ENCODE results near the gene CFHR2. TPM values are rescaled to one million over a fixed set of nuclear protein-coding genes. Genes with fewer than 3 reads are reported as not detected.
"Not testable (repeated sequence)": the region's sequence is repeated elsewhere in the genome, so short reads cannot be mapped to it uniquely, and the experiment has no call there.

Gene CFHR2
- total RNA-seq, result not detected
- long read RNA-seq, donor 1, result 0 reads
- long read RNA-seq, donor 2, result 0 reads

DNA sequence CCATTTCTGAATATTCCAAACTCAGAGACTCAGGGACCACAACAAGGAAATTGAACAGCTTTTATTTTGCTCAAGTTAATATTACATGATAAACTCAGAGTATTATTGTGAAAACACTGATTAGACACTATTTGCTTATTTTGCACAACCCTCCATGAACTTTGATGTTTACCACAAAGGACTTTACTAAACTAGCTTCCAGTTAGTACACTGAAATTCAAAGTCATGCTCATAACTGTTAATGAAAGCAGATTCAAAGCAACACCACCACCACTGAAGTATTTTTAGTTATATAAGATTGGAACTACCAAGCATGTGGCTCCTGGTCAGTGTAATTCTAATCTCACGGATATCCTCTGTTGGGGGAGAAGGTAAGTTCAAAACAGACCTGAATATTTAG lies at the start of gene CFHR2:
Gene CFHR2, plus strand, starts transcription at position 171 of the 400 bp plus-strand sequence. Its CDS starts 143 bp downstream, at position 314.
- intact Hi-C loops (cut with DNase I); DNase-seq (ENCODE audit: low spot score): not testable (repeated sequence)

DNA sequence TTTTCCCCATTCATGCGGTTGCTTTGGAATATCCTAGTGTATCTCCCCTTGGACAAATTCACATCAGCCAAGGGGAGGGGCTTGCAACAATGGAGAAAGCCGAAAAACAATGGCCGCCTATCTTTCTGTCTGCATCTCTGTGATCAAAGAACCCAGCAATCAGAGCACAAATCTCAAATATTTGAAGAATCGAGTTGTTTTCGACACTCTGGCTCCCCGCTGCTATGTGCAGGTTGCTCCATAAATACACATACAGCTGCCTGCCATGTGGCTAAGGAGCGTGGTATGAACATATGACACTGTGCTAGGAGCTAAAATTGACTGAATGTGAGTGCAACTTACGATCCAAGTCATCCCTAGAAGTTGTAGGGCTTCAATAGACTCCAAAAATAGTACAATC lies 47.2 kb upstream of the CFHR2 start:
- intact Hi-C loops (cut with DNase I), result no loop called here
- no peak for DNase-seq (ENCODE audit: low spot score)

DNA sequence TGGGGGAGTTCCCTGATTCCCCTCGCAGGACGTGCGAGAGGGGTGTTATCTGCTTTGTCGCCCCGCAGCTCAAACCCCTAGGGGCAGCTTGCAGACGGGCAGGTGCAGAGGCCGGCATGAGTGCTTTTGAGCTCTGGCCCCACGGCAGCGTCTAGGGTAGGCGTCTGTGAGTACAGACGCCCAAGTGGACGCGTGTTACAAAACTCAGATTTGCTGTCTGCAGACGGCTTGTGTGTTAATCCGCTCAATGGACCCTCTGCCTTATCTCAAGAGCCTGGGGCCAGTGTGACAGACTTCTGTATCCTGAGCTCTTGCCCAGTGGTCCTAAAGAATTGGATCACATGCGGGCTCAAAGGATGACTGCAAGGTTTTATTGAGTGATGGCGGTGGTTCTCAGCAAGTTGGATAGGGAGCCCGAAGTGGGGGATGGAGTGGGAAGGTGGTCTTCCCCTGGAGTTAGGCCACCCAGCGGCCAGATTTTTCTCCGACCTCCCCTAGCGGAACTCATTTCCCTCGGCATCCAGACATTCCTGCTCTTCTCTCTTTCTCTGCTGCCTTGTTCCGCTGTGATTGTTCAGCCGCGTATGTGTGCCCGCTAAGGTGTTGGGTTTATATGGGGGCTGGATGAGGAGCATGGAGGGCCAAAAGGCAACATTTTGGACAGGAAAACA lies 46.2 kb upstream of the CFHR2 start:
- no peak for DNase-seq (ENCODE audit: low spot score)
- intact Hi-C loops (cut with DNase I), result no loop called here

DNA sequence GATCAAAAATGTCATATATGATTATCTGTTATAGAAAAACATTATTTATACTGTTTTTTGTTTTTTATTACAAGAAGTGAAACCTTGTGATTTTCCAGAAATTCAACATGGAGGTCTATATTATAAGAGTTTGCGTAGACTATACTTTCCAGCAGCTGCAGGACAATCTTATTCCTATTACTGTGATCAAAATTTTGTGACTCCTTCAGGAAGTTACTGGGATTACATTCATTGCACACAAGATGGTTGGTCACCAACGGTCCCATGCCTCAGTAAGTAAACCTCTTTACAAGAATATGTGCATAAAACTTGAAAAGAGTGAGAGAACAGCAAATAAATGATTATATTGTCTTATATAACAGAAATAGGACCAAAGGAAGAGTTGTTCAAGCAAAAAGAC lies 41.2 kb upstream of the CFHR2 start:
- intact Hi-C loops (cut with DNase I), result no loop called here
- no peak for DNase-seq (ENCODE audit: low spot score)

DNA sequence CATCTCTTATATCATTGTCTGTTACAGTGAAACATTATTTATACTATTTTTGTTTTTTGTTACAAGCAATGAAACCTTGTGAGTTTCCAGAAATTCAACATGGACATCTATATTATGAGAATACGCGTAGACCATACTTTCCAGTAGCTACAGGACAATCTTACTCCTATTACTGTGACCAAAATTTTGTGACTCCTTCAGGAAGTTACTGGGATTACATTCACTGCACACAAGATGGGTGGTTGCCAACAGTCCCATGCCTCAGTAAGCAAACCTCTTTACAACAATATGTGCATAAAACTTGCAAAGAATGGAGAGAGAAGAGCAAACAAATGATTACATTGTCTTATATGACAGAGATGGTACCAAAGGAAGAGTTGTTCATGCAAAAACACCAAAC lies 33.3 kb upstream of the CFHR2 start:
- intact Hi-C loops (cut with DNase I), result no loop called here

DNA sequence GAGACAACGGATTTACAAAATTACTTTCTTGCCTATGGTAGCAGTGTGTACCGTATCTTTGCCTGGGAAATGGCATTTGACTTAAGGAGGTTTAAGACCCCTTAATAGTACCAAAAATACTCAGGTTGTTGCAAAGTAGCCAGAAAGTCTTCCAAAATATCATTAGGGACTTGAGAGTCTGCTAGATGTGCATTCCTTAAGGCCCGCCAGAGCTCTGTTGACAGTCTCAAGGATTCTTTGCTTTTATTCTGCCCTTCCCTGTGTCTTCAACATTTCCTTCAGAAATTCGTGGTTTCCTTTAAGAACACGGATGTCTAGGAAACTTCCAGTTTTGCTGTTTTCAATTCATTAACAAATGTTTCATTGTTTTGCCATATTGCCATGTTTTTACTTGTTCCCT lies 31.3 kb upstream of the CFHR2 start:
- intact Hi-C loops (cut with DNase I), result not testable (repeated sequence)

More for the DNA sequence above, 33.3 kb upstream of the CFHR2 start:
- no peak for DNase-seq (ENCODE audit: low spot score)

DNA sequence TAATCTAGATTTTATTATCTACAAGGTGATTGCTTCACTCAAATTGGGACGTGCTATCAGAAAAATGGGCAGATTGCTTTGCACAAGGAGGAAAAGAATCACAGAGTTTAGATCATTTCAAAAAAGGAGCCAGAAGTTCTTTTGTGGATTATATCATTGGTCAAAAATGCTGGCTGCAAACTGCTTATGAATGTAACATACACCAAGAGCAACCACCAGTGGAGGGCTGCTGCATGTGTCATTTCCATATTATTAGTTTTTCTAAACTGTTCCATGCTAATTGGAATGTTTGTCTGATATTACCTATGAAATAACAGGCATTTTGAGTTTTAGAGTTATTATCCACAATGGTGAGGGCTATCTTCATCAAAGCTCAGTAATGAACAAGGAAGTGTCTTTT lies 16.7 kb upstream of the CFHR2 start:
- intact Hi-C loops (cut with DNase I); DNase-seq (ENCODE audit: low spot score): not testable (repeated sequence)

More for the DNA sequence above, 31.3 kb upstream of the CFHR2 start:
- DNase-seq (ENCODE audit: low spot score), result not testable (repeated sequence)

DNA sequence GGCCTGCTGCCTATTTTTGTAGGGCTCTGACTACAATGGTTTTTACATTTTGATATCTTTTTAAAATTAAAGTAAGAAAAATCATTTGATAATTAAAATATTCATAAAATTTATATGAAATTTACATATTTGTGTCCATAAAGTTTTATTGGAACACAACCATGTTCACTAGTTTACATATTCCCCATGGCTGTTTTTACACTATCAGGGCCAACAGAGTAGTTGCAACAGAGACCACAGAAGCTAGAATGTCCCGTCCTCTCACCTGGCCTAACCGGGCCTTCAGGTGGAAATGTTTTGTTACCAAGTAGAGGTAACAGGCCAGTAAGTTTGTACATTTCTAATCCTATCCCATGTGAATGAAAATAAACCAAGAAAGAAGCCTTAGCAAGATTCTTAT lies 10.7 kb upstream of the CFHR2 start:
- DNase-seq (ENCODE audit: low spot score); intact Hi-C loops (cut with DNase I): not testable (repeated sequence)

DNA sequence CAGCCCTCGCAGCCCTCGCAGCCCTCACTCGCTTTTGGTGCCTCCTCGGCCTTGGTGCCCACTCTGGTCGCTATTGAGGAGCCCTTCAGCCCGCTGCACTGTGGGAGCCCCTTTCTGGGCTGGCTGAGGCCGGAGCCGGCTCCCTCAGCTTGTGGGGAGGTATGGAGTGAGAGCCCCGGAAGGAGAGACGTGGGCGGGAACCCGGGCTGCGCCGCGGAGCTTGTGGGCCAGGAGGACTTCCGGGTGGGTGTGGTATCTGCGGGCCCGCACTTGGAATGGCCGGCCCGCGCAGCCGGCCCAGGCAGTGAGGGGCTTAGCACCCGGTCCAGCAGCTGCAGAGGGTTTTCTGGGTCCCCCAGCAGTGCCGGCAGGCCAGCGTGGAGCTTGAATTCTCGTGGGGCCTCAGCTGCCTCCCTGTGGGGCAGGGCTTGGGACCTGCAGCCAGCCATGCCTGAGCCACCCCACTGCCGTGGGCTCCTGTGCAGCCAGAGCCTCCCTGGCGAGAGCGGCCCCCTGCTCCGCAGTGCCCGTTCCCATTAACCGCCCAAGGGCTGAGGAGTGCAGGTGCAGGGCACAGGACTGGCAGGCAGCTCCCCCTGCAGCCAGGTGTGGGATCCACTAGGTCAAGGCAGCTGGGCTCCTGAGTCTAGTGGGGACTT lies 9.9 kb upstream of the CFHR2 start:
- DNase-seq (ENCODE audit: low spot score), result peak; percentile 72
- intact Hi-C loops (cut with DNase I), result no loop called here

DNA sequence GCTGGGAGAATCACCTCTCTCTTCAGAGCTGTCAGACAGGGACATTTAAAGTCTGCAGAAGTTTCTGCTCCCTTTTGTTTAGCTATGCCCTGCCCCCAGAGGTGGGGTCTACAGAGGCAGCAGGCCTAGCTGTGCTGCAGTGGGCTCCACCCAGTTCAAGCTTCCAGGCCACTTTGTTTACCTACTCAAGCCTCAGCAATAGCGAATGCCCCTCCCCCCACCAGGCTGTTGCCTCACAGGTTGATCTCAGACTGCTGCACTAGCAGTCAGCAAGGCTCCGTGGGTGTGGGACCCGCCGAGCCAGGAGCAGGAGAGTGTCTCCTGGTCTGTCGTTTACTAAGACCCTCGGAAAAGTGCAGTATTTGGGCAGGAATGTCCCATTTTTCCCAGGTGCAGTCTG lies 2.1 kb upstream of the CFHR2 start:
- DNase-seq (ENCODE audit: low spot score); intact Hi-C loops (cut with DNase I): not testable (repeated sequence)

DNA sequence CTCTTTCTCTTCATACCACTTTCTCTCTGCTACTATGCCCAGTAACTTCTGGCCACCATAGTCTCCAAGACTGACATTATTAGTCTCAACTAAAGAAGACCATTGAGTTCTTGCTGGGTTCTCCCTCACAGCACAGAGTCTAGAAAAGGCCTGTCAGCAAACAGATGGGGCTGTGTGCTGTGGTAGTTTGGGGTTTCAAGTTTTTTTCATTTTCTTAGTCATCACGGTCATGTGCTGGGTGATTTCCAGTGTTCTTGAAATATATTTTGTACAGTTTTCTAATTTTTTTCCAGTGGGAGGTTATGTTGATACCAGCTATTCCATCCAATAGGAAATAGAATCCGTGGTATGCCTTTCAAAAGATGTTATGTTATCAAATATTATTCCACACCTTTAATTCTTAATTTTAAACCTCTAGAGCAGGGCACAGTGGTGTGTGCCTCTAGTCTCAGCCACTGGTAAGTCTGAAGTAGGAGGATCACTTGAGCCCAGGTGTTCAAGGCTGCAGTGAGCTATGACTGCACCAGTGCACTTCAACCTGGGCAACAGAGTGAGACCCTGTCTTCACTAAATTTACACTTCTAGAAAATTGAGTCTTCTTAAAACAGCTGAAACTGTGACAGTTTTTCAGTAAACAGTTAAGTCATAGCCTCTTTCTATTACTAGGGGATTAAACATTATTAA lies 8.3 kb downstream of the CFHR2 start:
- no peak for DNase-seq (ENCODE audit: low spot score)
- intact Hi-C loops (cut with DNase I), result no loop called here

DNA sequence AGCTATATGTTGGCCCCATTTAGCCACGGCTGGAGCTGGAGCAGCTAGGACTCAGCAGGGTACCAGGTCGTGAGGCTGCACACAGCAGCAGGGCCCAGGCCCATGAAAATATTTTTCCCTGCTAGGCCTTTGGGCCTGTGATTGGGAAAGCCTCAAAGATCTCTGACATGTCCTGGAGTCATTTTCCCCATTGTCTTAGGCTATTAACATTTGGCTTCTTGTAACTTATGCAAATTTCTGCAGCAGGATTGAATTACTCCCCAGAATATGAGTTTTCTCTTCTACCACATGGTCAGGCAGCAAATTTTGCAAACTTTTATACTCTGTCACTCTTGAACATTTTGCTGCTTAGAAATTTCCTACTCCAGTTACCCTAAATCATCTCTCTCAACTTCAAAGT lies 11.2 kb downstream of the CFHR2 start:
- no peak for DNase-seq (ENCODE audit: low spot score)
- intact Hi-C loops (cut with DNase I), result no loop called here

DNA sequence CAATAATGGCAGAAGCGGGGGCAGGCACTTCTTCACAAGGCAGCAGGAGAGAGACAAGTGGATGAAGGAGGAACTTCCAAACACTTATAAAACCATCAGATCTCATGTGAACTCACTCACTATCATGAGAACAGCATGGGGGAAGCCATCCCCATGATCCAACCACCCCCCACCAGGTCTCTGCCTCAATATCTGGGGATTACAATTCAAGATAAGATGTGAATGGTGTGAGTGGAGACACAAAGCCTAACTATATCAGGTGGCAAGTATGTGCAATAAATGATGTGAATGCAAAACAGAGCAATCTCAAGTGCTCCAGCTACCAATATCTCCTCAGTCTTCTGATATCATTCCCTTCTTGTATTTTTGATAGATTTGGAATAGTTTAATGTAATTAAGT lies 12.4 kb downstream of the CFHR2 start:
- intact Hi-C loops (cut with DNase I), result no loop called here
- no peak for DNase-seq (ENCODE audit: low spot score)

DNA sequence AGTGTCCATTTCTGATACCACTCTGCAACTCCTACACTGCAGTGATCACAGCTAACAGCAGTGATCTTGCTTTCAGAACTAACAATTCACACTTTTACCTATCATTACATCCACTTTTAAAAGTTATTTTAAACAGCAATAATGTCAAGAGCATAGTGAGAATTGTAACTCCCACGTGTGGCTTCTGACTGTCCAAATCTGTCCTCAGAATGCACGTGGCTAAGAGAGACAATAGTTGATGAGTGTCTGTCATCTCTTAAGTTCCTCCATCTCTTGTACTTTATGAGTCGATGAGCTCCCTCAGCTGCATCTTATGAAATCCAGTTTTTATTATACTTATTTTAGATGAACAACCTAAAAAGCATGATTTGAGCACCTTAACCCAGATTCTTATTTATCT lies 17.3 kb downstream of the CFHR2 start:
- intact Hi-C loops (cut with DNase I), result no loop called here
- DNase-seq (ENCODE audit: low spot score), result no peak

DNA sequence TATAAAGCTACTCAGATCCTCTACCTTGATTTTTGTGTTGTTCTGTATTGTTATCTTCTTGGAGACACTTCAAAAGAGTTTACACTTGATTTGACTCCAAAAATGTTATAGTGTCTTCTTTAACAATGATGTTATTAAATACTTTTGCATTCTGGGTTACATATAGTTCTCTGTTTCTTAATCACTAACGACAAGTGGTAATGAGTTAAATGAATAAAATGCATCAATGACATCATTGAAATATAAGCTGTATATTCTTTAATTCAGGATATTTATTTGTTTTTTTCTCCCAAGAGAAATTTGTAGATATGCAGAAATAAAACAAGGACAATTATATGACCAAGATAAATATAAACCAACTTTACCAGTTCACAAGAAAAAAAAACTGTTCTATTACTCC lies 26.6 kb downstream of the CFHR2 start:
- no peak for DNase-seq (ENCODE audit: low spot score)
- intact Hi-C loops (cut with DNase I), result no loop called here

DNA sequence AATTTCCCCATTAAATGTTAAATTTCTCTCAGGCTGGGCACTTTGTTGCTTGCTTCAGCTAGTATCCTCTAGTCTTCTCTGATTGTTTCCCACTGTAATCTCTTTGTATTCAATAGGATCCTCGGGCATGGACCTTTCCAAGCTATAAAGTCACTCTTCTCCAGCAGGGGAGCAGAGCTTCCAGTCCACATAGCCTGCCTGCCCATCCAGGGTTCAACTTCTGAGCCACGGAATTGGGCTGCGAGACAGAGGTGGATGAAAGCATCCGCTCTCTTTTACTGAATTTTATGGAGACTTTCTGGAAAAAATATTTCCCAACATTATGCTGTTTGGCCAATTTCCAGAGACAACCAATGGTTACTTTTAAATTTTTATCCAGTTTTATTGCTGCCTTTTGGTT lies 32.7 kb downstream of the CFHR2 start:
- DNase-seq (ENCODE audit: low spot score), result no peak
- intact Hi-C loops (cut with DNase I), result no loop called here

DNA sequence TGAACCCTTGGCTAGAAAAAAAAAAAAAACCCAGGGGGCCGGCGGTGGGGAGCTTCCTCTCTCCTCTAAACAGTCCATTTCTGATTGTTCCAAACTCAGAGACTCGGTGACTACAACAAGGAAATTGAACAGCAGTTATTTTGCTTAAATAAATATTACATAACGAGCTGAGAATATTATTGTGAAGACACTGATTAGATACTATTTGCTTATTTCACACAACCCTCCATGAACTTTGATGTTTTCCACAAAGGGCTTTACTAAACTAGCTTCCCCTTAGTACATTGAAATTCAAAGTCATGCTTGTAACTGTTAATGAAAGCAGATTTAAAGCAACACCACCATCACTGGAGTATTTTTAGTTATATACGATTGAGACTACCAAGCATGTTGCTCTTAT lies 33.7 kb downstream of the CFHR2 start, which contains the start of gene CFHR5:
Gene CFHR5, plus strand, starts transcription at position 279 of the 400 bp plus-strand sequence. Its CDS starts 109 bp downstream, at position 388.
- DNase-seq (ENCODE audit: low spot score), result no peak
- intact Hi-C loops (cut with DNase I), result no loop called here

DNA sequence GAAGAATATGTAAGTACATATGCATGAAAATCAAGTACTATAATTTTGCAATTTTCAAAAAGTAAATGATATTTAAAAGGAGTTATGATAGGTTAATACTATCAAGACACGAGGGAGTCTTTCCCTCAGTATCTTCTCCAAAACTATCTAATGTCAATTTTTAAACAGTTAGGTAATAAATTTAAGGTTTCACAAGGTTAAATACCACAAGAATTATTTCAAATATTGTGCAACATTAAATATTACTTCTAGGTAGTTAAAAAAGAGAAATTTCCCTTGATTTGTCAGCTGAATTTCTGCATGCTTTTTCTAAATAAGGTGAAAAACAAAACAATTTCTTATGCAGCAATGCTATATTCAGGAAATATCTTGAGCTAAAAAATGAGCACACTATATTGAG lies 37.3 kb downstream of the CFHR2 start:
- intact Hi-C loops (cut with DNase I), result no loop called here
- DNase-seq (ENCODE audit: low spot score), result no peak

DNA sequence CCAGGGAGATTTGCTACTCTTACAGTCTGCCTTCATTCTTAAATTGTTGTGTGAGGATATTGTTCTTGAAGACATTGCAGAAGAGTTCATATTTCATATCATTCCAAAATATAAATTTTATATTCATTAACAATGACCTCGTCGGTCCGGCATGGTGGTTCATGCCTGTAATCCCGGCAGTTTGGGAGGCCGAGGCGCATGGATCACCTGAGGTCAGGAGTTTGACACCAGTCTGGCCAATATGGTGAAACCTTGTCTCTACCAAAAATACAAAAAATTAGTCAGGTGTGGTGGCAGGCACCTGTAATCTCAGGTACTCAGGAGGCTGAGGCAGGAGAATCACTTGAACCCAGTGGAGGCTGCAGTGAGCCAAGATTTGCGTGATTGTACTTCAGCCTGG lies 38.7 kb downstream of the CFHR2 start:
- intact Hi-C loops (cut with DNase I); DNase-seq (ENCODE audit: low spot score): not testable (repeated sequence)

DNA sequence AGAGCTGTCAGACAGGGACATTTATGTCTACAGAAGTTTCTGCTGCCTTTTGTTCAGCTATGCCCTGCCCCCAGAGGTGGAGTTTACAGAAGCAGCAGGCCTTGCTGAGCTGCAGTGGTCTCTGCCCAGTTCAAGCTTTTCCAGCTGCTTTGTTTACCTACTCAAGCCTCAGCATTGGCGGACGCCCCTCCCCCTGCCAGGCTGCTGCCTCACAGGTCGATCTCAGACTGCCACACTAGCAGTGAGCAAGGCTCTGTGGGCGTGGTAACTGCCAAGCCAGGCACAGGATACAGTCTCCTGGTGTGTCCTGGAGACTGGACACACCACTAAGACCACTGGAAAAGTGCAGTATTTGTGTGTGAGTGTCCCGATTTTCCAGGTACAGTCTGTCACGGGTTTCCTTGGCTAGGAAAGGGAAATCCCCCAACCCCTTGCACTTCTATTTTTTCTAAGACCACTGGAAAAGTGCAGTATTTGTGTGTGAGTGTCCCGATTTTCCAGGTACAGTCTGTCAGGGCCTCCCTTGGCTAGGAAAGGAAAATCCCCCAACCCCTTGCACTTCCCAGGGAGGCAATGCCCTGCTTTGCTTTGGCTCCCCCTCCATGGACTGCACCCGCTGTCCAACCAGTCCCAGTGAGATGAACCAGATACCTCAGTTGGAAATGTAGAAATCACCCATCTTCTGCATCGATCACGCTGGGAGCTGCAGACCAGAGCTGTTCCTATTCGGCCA lies 48.5 kb downstream of the CFHR2 start:
- DNase-seq (ENCODE audit: low spot score); intact Hi-C loops (cut with DNase I): not testable (repeated sequence)

All from posterior vena cava (tissue), 2 donors.